ENCODE measurements around the gene SLC16A10.

DNA sequence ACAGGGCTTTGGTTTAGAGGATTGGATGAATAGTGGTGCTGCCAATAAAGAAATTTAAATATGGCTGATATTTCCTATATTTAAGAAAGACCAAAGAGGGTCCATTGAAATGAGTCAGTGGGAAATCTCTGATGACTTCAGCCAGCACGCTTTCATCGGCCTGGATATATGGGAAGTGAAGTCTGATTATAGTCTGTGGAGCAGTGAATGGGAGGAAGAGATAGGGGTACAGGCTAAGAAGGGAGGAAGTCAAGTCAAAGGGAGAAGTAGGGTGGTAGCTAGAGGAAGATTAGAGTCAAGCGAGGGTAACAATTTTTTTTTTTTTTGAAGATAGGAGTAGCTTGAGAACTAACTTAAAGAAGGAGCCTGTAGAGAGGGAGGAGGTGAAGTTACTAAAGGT lies 22.7 kb downstream of the SLC16A10 start:
- TF ChIP-seq TAF1 (IDR thresholded peaks at IDR 0.05; ENCODE audit: low read depth, low read length) (no peak), POLR2A (IDR thresholded peaks at IDR 0.05; ENCODE audit: low read depth, low read length) (no peak)
